ENCODE data around the gene CCDC167. TPM values are rescaled to one million over a fixed set of nuclear protein-coding genes. Genes with fewer than 3 reads are reported as not detected.

The CCDC167 gene
- total RNA-seq, 1 donor from 2014 or later, result 58.4 TPM

DNA sequence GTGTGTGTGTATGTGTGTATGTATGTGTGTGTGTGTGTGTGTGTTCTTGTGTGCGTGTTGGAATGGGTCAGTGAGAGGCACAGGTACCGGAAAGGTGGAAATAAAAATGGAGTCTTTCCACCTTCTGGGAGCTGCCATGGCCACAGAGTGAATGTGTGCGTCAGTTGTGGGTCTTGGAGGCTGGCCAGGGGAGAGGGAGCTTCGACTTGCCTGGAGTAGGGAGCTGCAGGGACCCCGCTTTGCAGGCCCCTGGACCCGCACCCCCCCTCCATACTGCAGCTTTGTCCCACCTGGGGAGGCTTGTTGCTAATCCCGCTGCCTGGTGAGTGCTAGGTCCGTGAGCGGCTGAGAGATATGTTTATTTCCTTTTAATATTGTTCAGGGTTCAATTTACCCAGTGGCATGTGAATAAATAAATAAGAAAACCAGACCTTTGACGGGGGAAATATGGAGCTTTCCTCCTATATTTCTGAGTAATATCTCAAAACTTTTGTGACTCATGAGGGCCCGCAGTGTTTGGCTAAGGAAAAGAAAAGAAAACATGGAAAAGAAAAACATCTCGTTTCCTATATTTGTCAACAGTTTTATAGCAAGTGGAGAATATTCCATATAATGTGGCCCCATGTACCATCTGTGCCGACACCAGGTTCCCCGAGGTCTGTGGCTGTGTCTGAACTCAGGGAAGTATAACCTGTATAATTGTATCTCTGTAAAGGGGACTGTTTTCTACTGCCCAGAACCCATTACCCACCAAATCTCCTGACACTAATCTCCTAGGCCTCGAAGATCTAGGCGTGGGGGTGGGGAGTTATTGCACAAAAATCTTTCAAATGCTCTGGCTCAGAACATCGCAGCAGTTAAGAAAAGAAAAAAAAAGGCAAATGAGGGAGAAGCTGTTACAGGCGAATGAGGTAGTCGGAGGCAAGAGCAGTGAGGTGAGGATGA, 24.6 kb upstream of the CCDC167 start:
- TF ChIP-seq, protein P1, sequence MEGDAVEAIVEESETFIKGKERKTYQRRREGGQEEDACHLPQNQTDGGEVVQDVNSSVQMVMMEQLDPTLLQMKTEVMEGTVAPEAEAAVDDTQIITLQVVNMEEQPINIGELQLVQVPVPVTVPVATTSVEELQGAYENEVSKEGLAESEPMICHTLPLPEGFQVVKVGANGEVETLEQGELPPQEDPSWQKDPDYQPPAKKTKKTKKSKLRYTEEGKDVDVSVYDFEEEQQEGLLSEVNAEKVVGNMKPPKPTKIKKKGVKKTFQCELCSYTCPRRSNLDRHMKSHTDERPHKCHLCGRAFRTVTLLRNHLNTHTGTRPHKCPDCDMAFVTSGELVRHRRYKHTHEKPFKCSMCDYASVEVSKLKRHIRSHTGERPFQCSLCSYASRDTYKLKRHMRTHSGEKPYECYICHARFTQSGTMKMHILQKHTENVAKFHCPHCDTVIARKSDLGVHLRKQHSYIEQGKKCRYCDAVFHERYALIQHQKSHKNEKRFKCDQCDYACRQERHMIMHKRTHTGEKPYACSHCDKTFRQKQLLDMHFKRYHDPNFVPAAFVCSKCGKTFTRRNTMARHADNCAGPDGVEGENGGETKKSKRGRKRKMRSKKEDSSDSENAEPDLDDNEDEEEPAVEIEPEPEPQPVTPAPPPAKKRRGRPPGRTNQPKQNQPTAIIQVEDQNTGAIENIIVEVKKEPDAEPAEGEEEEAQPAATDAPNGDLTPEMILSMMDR (IDR thresholded peaks at IDR 0.05; ENCODE audit: partially characterized antibody, unreplicated experiment), result no peak
- no peak overlapping the region for H3K4me3 Mint-ChIP-seq (ENCODE audit: unreplicated experiment)
- H3K4me1 Mint-ChIP-seq (ENCODE audit: low read depth, unreplicated experiment), result peaks cover 32% of the 10 kb centered on the region
- peaks cover 6% of the 10 kb centered on the region for H3K27me3 Mint-ChIP-seq (ENCODE audit: unreplicated experiment)
- no peaks in the 10 kb centered on the region for H3K36me3 Mint-ChIP-seq (ENCODE audit: unreplicated experiment)
- peaks cover 4% of the 10 kb centered on the region for H3K9me3 Mint-ChIP-seq (ENCODE audit: unreplicated experiment)
- DNase-seq, result no peak
- peak overlapping the region; percentile 65 for H3K27ac Mint-ChIP-seq (ENCODE audit: unreplicated experiment)

DNA sequence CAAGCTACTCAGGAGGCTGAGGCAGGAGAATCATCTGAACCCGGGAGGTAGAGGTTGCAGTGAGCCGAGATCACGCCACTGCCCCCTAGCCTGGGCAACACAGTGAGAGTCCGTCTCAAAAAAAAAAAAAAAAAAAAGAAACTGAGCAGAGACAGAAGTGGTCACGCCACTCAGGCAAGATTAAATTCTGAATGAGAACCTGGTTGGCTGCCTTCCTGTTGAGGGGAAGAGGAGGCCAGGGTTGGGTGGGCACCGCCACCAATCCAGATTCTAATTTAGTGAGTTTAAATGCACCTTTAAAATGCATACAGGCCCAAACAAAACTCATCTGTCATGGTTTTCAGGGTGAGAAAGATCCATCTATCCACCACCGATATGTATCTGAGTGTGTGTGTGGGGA, 23.7 kb upstream of the CCDC167 start:
- Mint-ChIP-seq H3K4me3 (ENCODE audit: unreplicated experiment) (no peak overlapping the region), H3K36me3 (ENCODE audit: unreplicated experiment) (no peaks in the 10 kb centered on the region)
- TF ChIP-seq, protein P1 (IDR thresholded peaks at IDR 0.05; ENCODE audit: partially characterized antibody, unreplicated experiment), result no peak

DNA sequence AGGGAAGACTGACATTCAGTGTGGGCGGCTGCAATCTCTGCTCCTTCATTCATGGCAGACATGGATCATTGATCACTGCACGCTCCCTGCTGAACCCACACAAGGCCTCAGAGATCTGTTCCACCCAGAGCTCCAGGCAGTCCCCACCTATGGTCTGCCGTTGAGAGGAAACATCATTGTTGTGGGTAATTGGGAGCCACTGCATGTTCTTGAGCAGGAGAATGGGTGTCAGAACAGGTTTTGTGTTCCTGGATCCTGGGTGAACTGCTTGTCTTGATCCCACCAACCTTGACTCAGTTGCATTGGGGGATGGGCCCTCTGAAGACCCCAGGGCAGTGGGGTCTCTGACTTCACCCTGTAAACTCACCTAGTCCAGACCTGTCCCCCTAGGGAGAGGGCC, 23.1 kb upstream of the CCDC167 start:
- no peak overlapping the region for H3K4me3 Mint-ChIP-seq (ENCODE audit: unreplicated experiment)
- H3K27ac Mint-ChIP-seq (ENCODE audit: unreplicated experiment), result no peak overlapping the region
- no peak for DNase-seq
- peaks cover 37% of the 10 kb centered on the region for H3K4me1 Mint-ChIP-seq (ENCODE audit: low read depth, unreplicated experiment)
- peaks cover 5% of the 10 kb centered on the region for H3K9me3 Mint-ChIP-seq (ENCODE audit: unreplicated experiment)
- TF ChIP-seq, protein P1 (IDR thresholded peaks at IDR 0.05; ENCODE audit: partially characterized antibody, unreplicated experiment), result no peak
- peaks cover 9% of the 10 kb centered on the region for H3K27me3 Mint-ChIP-seq (ENCODE audit: unreplicated experiment)
- no peaks in the 10 kb centered on the region for H3K36me3 Mint-ChIP-seq (ENCODE audit: unreplicated experiment)

More for the DNA sequence above, 23.7 kb upstream of the CCDC167 start:
- Mint-ChIP-seq H3K27ac (ENCODE audit: unreplicated experiment) (no peak overlapping the region), H3K9me3 (ENCODE audit: unreplicated experiment) (peaks cover 3% of the 10 kb centered on the region), H3K27me3 (ENCODE audit: unreplicated experiment) (peaks cover 9% of the 10 kb centered on the region), H3K4me1 (ENCODE audit: low read depth, unreplicated experiment) (peaks cover 31% of the 10 kb centered on the region)
- DNase-seq, result no peak

DNA sequence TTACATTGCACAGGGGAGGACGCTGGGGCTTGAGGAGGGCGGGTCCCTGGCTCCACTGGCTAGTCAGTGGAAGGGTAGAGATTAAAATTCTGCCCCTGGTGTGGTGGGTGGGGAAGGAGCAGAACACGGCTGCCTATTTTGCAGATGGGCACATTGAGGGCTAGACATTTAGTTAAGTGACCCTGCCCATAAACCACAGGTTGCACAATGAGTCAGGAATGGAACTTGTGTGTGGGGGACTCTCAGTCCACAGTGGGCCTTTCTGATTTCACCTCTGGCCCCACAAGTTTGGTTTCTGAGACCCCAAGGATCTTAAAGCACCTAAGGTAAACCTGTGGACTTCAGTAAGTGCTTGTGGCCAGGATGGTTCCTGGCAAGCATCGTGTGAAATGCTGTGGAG, 22.0 kb upstream of the CCDC167 start:
- H3K4me1 Mint-ChIP-seq (ENCODE audit: low read depth, unreplicated experiment), result peaks cover 44% of the 10 kb centered on the region
- H3K27me3 Mint-ChIP-seq (ENCODE audit: unreplicated experiment), result peaks cover 18% of the 10 kb centered on the region
- no peaks in the 10 kb centered on the region for H3K36me3 Mint-ChIP-seq (ENCODE audit: unreplicated experiment)
- no peak overlapping the region for H3K27ac Mint-ChIP-seq (ENCODE audit: unreplicated experiment)
- H3K4me3 Mint-ChIP-seq (ENCODE audit: unreplicated experiment), result no peak overlapping the region
- H3K9me3 Mint-ChIP-seq (ENCODE audit: unreplicated experiment), result peaks cover 13% of the 10 kb centered on the region
- TF ChIP-seq, protein P1 (IDR thresholded peaks at IDR 0.05; ENCODE audit: partially characterized antibody, unreplicated experiment), result no peak
- no peak for DNase-seq

DNA sequence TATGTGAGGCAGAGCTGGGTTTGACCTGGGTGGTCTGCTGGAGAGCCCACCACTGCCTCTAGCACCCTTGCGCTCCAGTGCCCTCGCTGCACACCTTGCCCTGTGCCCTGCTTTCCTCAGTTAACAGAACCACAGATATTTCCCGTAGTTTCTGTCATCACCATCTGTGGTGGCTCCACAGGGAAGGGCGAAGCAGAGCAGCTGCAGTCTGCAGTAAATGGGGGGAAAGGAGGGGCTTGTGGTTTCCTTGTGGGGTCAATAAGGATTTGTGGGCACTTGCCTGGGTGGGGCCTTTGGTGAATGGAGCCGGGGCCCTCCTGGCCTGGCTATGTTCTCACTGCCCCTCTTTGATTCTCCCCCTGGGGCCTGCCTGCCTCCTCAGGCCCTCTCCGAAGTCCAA, 21.2 kb upstream of the CCDC167 start:
- DNase-seq, result no peak
- Mint-ChIP-seq H3K27ac (ENCODE audit: unreplicated experiment) (no peak overlapping the region), H3K4me1 (ENCODE audit: low read depth, unreplicated experiment) (peaks cover 48% of the 10 kb centered on the region), H3K27me3 (ENCODE audit: unreplicated experiment) (peaks cover 18% of the 10 kb centered on the region), H3K9me3 (ENCODE audit: unreplicated experiment) (peaks cover 13% of the 10 kb centered on the region), H3K4me3 (ENCODE audit: unreplicated experiment) (no peak overlapping the region), H3K36me3 (ENCODE audit: unreplicated experiment) (no peaks in the 10 kb centered on the region)
- TF ChIP-seq, protein P1 (IDR thresholded peaks at IDR 0.05; ENCODE audit: partially characterized antibody, unreplicated experiment), result no peak
